ENCODE results near the gene GLRA1.

DNA sequence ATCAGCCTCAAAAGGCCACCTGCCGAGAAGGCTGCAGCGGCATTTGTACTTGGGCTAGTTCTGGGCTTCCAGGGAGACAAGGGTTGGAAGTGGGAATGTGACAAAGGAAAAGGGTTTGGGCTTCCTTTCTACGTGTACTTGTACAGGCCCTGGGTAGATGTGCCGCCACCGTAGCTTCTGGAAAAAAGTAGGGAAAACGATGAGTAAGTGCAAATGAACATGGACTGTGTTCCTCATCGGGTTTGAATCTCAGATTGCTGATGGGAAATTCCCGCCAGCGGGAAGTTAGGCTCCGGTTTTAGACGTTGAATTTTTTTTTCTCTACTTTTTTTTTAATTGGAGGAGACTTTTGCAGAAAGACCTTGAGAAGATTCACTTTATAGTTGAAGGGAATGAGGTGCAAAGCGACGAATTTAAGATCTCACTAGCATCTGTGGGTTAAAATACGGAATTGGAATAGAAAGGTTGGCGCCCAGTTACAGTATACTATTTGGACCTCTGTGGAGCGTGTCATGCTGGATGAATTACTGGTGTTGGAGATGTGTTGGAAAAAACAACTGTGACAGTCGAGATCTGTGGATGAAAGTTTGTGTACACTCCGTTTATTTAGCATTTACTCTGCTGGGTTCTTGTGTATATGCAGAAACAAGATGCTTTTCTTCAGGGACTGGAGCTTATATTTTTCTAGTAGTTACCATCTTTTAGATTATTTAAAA, 151.6 kb downstream of the GLRA1 start:
- TF ChIP-seq, protein P1, sequence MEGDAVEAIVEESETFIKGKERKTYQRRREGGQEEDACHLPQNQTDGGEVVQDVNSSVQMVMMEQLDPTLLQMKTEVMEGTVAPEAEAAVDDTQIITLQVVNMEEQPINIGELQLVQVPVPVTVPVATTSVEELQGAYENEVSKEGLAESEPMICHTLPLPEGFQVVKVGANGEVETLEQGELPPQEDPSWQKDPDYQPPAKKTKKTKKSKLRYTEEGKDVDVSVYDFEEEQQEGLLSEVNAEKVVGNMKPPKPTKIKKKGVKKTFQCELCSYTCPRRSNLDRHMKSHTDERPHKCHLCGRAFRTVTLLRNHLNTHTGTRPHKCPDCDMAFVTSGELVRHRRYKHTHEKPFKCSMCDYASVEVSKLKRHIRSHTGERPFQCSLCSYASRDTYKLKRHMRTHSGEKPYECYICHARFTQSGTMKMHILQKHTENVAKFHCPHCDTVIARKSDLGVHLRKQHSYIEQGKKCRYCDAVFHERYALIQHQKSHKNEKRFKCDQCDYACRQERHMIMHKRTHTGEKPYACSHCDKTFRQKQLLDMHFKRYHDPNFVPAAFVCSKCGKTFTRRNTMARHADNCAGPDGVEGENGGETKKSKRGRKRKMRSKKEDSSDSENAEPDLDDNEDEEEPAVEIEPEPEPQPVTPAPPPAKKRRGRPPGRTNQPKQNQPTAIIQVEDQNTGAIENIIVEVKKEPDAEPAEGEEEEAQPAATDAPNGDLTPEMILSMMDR (IDR thresholded peaks at IDR 0.05 in 2 of 3, conservative IDR thresholded peaks at IDR 0.05 in 1 of 3; ENCODE audit: borderline replicate concordance in 1 of 3, insufficient read depth in 1 of 3, low read depth in 2 of 3, low read length in 2 of 3): no peak
- TF ChIP-seq CBX3 (IDR thresholded peaks at IDR 0.05; ENCODE audit: low read depth) (no peak), POLR2A (IDR thresholded peaks at IDR 0.05; ENCODE audit: borderline replicate concordance, extremely low read depth, insufficient read depth, insufficient read length) (no peak), POLR2AphosphoS5 (IDR thresholded peaks at IDR 0.05; ENCODE audit: low read depth, low read length) (no peak), EZH2phosphoT487 (IDR thresholded peaks at IDR 0.05; ENCODE audit: borderline replicate concordance) (no peak), YY1 (IDR thresholded peaks at IDR 0.05; ENCODE audit: extremely low read depth, insufficient replicate concordance, low read depth, low read length) (no peak), ELF1 (IDR thresholded peaks at IDR 0.05; ENCODE audit: borderline replicate concordance, low read depth) (no peak), SRF (IDR thresholded peaks at IDR 0.05; ENCODE audit: low read depth) (no peak), JUND (IDR thresholded peaks at IDR 0.05) (no peak), ZNF274 (IDR thresholded peaks at IDR 0.05; ENCODE audit: low read depth, low read length) (no peak)
- TF ChIP-seq, protein P2, sequence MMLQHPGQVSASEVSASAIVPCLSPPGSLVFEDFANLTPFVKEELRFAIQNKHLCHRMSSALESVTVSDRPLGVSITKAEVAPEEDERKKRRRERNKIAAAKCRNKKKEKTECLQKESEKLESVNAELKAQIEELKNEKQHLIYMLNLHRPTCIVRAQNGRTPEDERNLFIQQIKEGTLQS (IDR thresholded peaks at IDR 0.05): no peak
